Measurements from ENCODE around the gene SETD5. TPM values are rescaled to one million over a fixed set of nuclear protein-coding genes. Genes with fewer than 3 reads are reported as not detected.
A peak's percentile ranks its signal among the peaks of the same experiment; 100 is the strongest.
"Not testable (repeated sequence)": the region's sequence is repeated elsewhere in the genome, so short reads cannot be mapped to it uniquely, and the experiment has no call there.

Gene SETD5
- total and polyA plus RNA-seq, 4 donors, result 85.6 to 180 (median 135) TPM

GRCh38 chr3:9476935-9477334 lies 79.5 kb downstream of the SETD5 start:
- Histone ChIP-seq H3K4me3 (ENCODE audit: low read depth, low read length) (no peak overlapping the region), H3K9me3 (ENCODE audit: control insufficient read depth, insufficient read depth, low read length) (no peaks in the 10 kb centered on the region), H3K27me3 (ENCODE audit: control insufficient read depth, insufficient read depth, low read length) (no peaks in the 10 kb centered on the region), H3K27ac (ENCODE audit: low read depth, low read length) (no peak overlapping the region), H3K4me1 (ENCODE audit: control insufficient read depth, insufficient read depth, low read length) (no peaks in the 10 kb centered on the region), H3K36me3 (ENCODE audit: control insufficient read depth, insufficient read depth, low read length) (peaks cover 61% of the 10 kb centered on the region)
- DNase-seq (ENCODE audit: low read depth in 4 of 6, low spot score in 6 of 6), result no peak
- 86% methylated on average over 1 of the region's 5 CpGs for WGBS (ENCODE audit: insufficient coverage)

- Histone ChIP-seq H3K4me3 (ENCODE audit: low read depth, low read length) (no peak overlapping the region), H3K4me1 (ENCODE audit: control insufficient read depth, insufficient read depth, low read length) (no peaks in the 10 kb centered on the region), H3K27me3 (ENCODE audit: control insufficient read depth, insufficient read depth, low read length) (no peaks in the 10 kb centered on the region), H3K27ac (ENCODE audit: low read depth, low read length) (no peak overlapping the region), H3K9me3 (ENCODE audit: control insufficient read depth, insufficient read depth, low read length) (no peaks in the 10 kb centered on the region), H3K36me3 (ENCODE audit: control insufficient read depth, insufficient read depth, low read length) (peaks cover 43% of the 10 kb centered on the region)
- WGBS (ENCODE audit: insufficient coverage), result no CpG with 5 or more reads among the region's 1 CpG
- DNase-seq (ENCODE audit: low read depth in 4 of 6, low spot score in 6 of 6), result no peak
These were observed 82.8 kb downstream of the SETD5 start for GRCh38 chr3:9480265-9480664.

GRCh38 chr3:9485248-9485647 lies 87.8 kb downstream of the SETD5 start:
- H3K27ac ChIP-seq (ENCODE audit: low read depth, low read length), result no peak overlapping the region
- no peaks in the 10 kb centered on the region for H3K9me3 ChIP-seq (ENCODE audit: control insufficient read depth, insufficient read depth, low read length)
- no peak overlapping the region for H3K4me3 ChIP-seq (ENCODE audit: low read depth, low read length)
- peaks cover 16% of the 10 kb centered on the region for H3K36me3 ChIP-seq (ENCODE audit: control insufficient read depth, insufficient read depth, low read length)
- 100% methylated on average over 1 of the region's 1 CpG for WGBS (ENCODE audit: insufficient coverage)
- no peak for DNase-seq (ENCODE audit: low read depth in 4 of 6, low spot score in 6 of 6)
- H3K27me3 ChIP-seq (ENCODE audit: control insufficient read depth, insufficient read depth, low read length), result no peaks in the 10 kb centered on the region
- H3K4me1 ChIP-seq (ENCODE audit: control insufficient read depth, insufficient read depth, low read length), result no peaks in the 10 kb centered on the region

GRCh38 chr3:9491506-9491905 lies 94.1 kb downstream of the SETD5 start:
- no peak overlapping the region for H3K27ac ChIP-seq (ENCODE audit: low read depth, low read length)
- no peaks in the 10 kb centered on the region for H3K36me3 ChIP-seq (ENCODE audit: control insufficient read depth, insufficient read depth, low read length)
- H3K9me3 ChIP-seq (ENCODE audit: control insufficient read depth, insufficient read depth, low read length), result no peaks in the 10 kb centered on the region
- no peaks in the 10 kb centered on the region for H3K27me3 ChIP-seq (ENCODE audit: control insufficient read depth, insufficient read depth, low read length)
- no peak overlapping the region for H3K4me3 ChIP-seq (ENCODE audit: low read depth, low read length)
- WGBS (ENCODE audit: insufficient coverage), result 100% methylated on average over 1 of the region's 3 CpGs
- H3K4me1 ChIP-seq (ENCODE audit: control insufficient read depth, insufficient read depth, low read length), result no peaks in the 10 kb centered on the region
- no peak for DNase-seq (ENCODE audit: low read depth in 4 of 6, low spot score in 6 of 6)

GRCh38 chr3:9494036-9494435 lies 96.6 kb downstream of the SETD5 start:
- not testable (repeated sequence) for H3K36me3 ChIP-seq (ENCODE audit: control insufficient read depth, insufficient read depth, low read length); H3K4me1 ChIP-seq (ENCODE audit: control insufficient read depth, insufficient read depth, low read length); H3K27ac ChIP-seq (ENCODE audit: low read depth, low read length); H3K27me3 ChIP-seq (ENCODE audit: control insufficient read depth, insufficient read depth, low read length); DNase-seq (ENCODE audit: low read depth in 4 of 6, low spot score in 6 of 6); H3K4me3 ChIP-seq (ENCODE audit: low read depth, low read length); H3K9me3 ChIP-seq (ENCODE audit: control insufficient read depth, insufficient read depth, low read length)
- 97% methylated on average over 12 of the region's 15 CpGs for WGBS (ENCODE audit: insufficient coverage)

GRCh38 chr3:9496893-9497292 lies 99.5 kb downstream of the SETD5 start:
- no peaks in the 10 kb centered on the region for H3K9me3 ChIP-seq (ENCODE audit: control insufficient read depth, insufficient read depth, low read length)

GRCh38 chr3:9497821-9498565 lies 100.6 kb downstream of the SETD5 start:
- H3K9me3 ChIP-seq (ENCODE audit: control insufficient read depth, insufficient read depth, low read length), result no peaks in the 10 kb centered on the region
- H3K27ac ChIP-seq (ENCODE audit: low read depth, low read length), result no peak overlapping the region
- H3K4me3 ChIP-seq (ENCODE audit: low read depth, low read length), result no peak overlapping the region
- H3K36me3 ChIP-seq (ENCODE audit: control insufficient read depth, insufficient read depth, low read length), result peaks cover 28% of the 10 kb centered on the region
- DNase-seq (ENCODE audit: low read depth in 4 of 6, low spot score in 6 of 6), result no peak
- WGBS (ENCODE audit: insufficient coverage), result 96% methylated on average over 4 of the region's 8 CpGs
- H3K27me3 ChIP-seq (ENCODE audit: control insufficient read depth, insufficient read depth, low read length), result peaks cover 7% of the 10 kb centered on the region
- H3K4me1 ChIP-seq (ENCODE audit: control insufficient read depth, insufficient read depth, low read length), result peaks cover 19% of the 10 kb centered on the region

More at GRCh38 chr3:9496893-9497292, 99.5 kb downstream of the SETD5 start:
- peaks cover 7% of the 10 kb centered on the region for H3K27me3 ChIP-seq (ENCODE audit: control insufficient read depth, insufficient read depth, low read length)
- no peak overlapping the region for H3K27ac ChIP-seq (ENCODE audit: low read depth, low read length)
- no peak for DNase-seq (ENCODE audit: low read depth in 4 of 6, low spot score in 6 of 6)
- H3K4me1 ChIP-seq (ENCODE audit: control insufficient read depth, insufficient read depth, low read length), result peaks cover 19% of the 10 kb centered on the region
- peaks cover 23% of the 10 kb centered on the region for H3K36me3 ChIP-seq (ENCODE audit: control insufficient read depth, insufficient read depth, low read length)
- H3K4me3 ChIP-seq (ENCODE audit: low read depth, low read length), result no peak overlapping the region
- 83% methylated on average over 5 of the region's 6 CpGs for WGBS (ENCODE audit: insufficient coverage)

GRCh38 chr3:9498781-9499180 lies 101.4 kb downstream of the SETD5 start:
- peaks cover 7% of the 10 kb centered on the region for H3K27me3 ChIP-seq (ENCODE audit: control insufficient read depth, insufficient read depth, low read length)
- no peak overlapping the region for H3K4me3 ChIP-seq (ENCODE audit: low read depth, low read length)
- H3K4me1 ChIP-seq (ENCODE audit: control insufficient read depth, insufficient read depth, low read length), result peaks cover 19% of the 10 kb centered on the region
- H3K36me3 ChIP-seq (ENCODE audit: control insufficient read depth, insufficient read depth, low read length), result peaks cover 28% of the 10 kb centered on the region
- no peaks in the 10 kb centered on the region for H3K9me3 ChIP-seq (ENCODE audit: control insufficient read depth, insufficient read depth, low read length)
- DNase-seq (ENCODE audit: low read depth in 4 of 6, low spot score in 6 of 6), result no peak
- H3K27ac ChIP-seq (ENCODE audit: low read depth, low read length), result no peak overlapping the region
- 93% methylated on average over 5 of the region's 6 CpGs for WGBS (ENCODE audit: insufficient coverage)

GRCh38 chr3:9499455-9500107 lies 102.2 kb downstream of the SETD5 start:
- DNase-seq (ENCODE audit: low read depth in 4 of 6, low spot score in 6 of 6), result peak in 2 of 6 donors; percentile 20 to 35
- WGBS (ENCODE audit: insufficient coverage), result 15% methylated on average over 15 of the region's 19 CpGs
- no peak overlapping the region for H3K27ac ChIP-seq (ENCODE audit: low read depth, low read length)
- peaks cover 28% of the 10 kb centered on the region for H3K36me3 ChIP-seq (ENCODE audit: control insufficient read depth, insufficient read depth, low read length)
- peak overlapping the region; percentile 9 for H3K4me3 ChIP-seq (ENCODE audit: low read depth, low read length)
- peaks cover 7% of the 10 kb centered on the region for H3K27me3 ChIP-seq (ENCODE audit: control insufficient read depth, insufficient read depth, low read length)
- H3K9me3 ChIP-seq (ENCODE audit: control insufficient read depth, insufficient read depth, low read length), result no peaks in the 10 kb centered on the region
- H3K4me1 ChIP-seq (ENCODE audit: control insufficient read depth, insufficient read depth, low read length), result peaks cover 19% of the 10 kb centered on the region

All from spinal cord (tissue), 10 donors.